H9 (cell line): ENCODE data around the gene FITM2. TPM values are rescaled to one million over a fixed set of nuclear protein-coding genes. Genes with fewer than 3 reads are reported as not detected.

Source experiments
- DNase-seq: peaks from one replicate; pipeline ENCODE4 v3.0.0-alpha.2; 2017
- H2AFZ ChIP-seq: one replicate; pipeline ENCODE4 v1.6.1; 2013; ENCODE audit warnings: mild to moderate bottlenecking, low read length, control low read depth, moderate library complexity
- H2AK5ac ChIP-seq: 2 replicates; pipeline ENCODE4 v1.6.1; 2013; ENCODE audit warnings: low read length, control low read depth, mixed read lengths; ENCODE audit not compliant: insufficient read length
- H2BK120ac ChIP-seq: one replicate; pipeline ENCODE4 v1.6.1; 2013; ENCODE audit warnings: low read depth, mild to moderate bottlenecking, low read length, control low read depth, inconsistent platforms; ENCODE audit not compliant: poor library complexity, severe bottlenecking
- H2BK12ac ChIP-seq: 2 replicates; pipeline ENCODE4 v1.6.1; 2013; ENCODE audit warnings: low read length, control low read depth, mixed read lengths, low read depth; ENCODE audit not compliant: insufficient read length
- H2BK15ac ChIP-seq: 2 replicates; pipeline ENCODE4 v1.6.1; 2013; ENCODE audit warnings: low read depth, low read length, control low read depth
- H2BK20ac ChIP-seq: one replicate; pipeline ENCODE4 v1.6.1; 2013; ENCODE audit warnings: low read depth, mild to moderate bottlenecking, low read length, control low read depth, inconsistent platforms; ENCODE audit not compliant: poor library complexity, severe bottlenecking
- H2BK5ac ChIP-seq: 2 replicates; pipeline ENCODE4 v1.6.1; 2013; ENCODE audit warnings: low read length, control low read depth, mixed read lengths; ENCODE audit not compliant: insufficient read length
- H3K14ac ChIP-seq: 2 replicates; pipeline ENCODE4 v1.6.1; 2013; ENCODE audit warnings: low read length, control low read depth; ENCODE audit not compliant: insufficient read depth
- H3K18ac ChIP-seq: 2 replicates; pipeline ENCODE4 v1.6.1; 2013; ENCODE audit warnings: low read depth, mild to moderate bottlenecking, mixed read lengths, low read length, control low read depth; ENCODE audit not compliant: insufficient read length
- H3K23ac ChIP-seq: 2 replicates; pipeline ENCODE4 v1.6.1; 2013; ENCODE audit warnings: low read length, control low read depth, mixed read lengths, low read depth; ENCODE audit not compliant: insufficient read length
- H3K23me2 ChIP-seq: 2 replicates; pipeline ENCODE4 v1.6.1; 2013; ENCODE audit warnings: low read depth, mild to moderate bottlenecking, mixed read lengths, low read length, control low read depth; ENCODE audit not compliant: insufficient read length, poor library complexity, severe bottlenecking
- H3K27ac ChIP-seq: 2 replicates; pipeline ENCODE4 v1.5.1; 2013; ENCODE audit warnings: low read length, control low read depth, mixed read lengths, low read depth; ENCODE audit not compliant: insufficient read length
- H3K27me3 ChIP-seq: 2 replicates; pipeline ENCODE4 v1.6.1; 2013; ENCODE audit warnings: low read length, control low read depth, inconsistent platforms; ENCODE audit not compliant: insufficient read depth
- H3K4ac ChIP-seq: 2 replicates; pipeline ENCODE4 v1.6.1; 2013; ENCODE audit warnings: low read depth, mild to moderate bottlenecking, control low read depth, inconsistent platforms, low read length, moderate library complexity
- H3K4me1 ChIP-seq: 2 replicates; pipeline ENCODE4 v1.6.1; 2013; ENCODE audit warnings: low read length, control low read depth, inconsistent platforms; ENCODE audit not compliant: insufficient read depth
- H3K4me2 ChIP-seq: 2 replicates; pipeline ENCODE4 v1.6.1; 2013; ENCODE audit warnings: low read length, control low read depth, mixed read lengths; ENCODE audit not compliant: insufficient read length, insufficient read depth
- H3K56ac ChIP-seq: 2 replicates; pipeline ENCODE4 v1.6.1; 2013; ENCODE audit warnings: low read depth, mild to moderate bottlenecking, mixed read lengths, low read length, control low read depth; ENCODE audit not compliant: insufficient read length
- H3K79me1 ChIP-seq: 2 replicates; pipeline ENCODE4 v1.6.1; 2013; ENCODE audit warnings: low read depth, mild to moderate bottlenecking, moderate library complexity, low read length, control low read depth, inconsistent platforms; ENCODE audit not compliant: insufficient read depth, poor library complexity, severe bottlenecking
- H3K79me2 ChIP-seq: 2 replicates; pipeline ENCODE4 v1.6.1; 2013; ENCODE audit warnings: low read length, control low read depth, inconsistent platforms; ENCODE audit not compliant: insufficient read depth
- H3K9ac ChIP-seq: 2 replicates; pipeline ENCODE4 v1.6.1; 2013; ENCODE audit warnings: low read length, control low read depth, mixed read lengths; ENCODE audit not compliant: insufficient read length; ENCODE audit errors: extremely low read depth
- H3K9me3 ChIP-seq: one replicate; pipeline ENCODE4 v1.6.1; 2013; ENCODE audit warnings: low read depth, low read length, inconsistent platforms; ENCODE audit not compliant: control insufficient read depth
- H3T11ph ChIP-seq: one replicate; pipeline ENCODE4 v1.6.1; 2013; ENCODE audit warnings: mild to moderate bottlenecking, low read length, control low read depth, inconsistent platforms
- H4K20me1 ChIP-seq: one replicate; pipeline ENCODE4 v1.6.1; 2013; ENCODE audit not compliant: control insufficient read depth, insufficient read length, insufficient read depth
- H4K5ac ChIP-seq: 2 replicates; pipeline ENCODE4 v1.6.1; 2013; ENCODE audit warnings: low read depth, mild to moderate bottlenecking, mixed read lengths, low read length, control low read depth; ENCODE audit not compliant: insufficient read length
- H4K8ac ChIP-seq: replicated peaks from 2 replicates; pipeline ENCODE4 v1.6.1; 2013; ENCODE audit warnings: low read length, control low read depth, mixed read lengths, low read depth; ENCODE audit not compliant: insufficient read length
- H4K91ac ChIP-seq: 2 replicates; pipeline ENCODE4 v1.6.1; 2013; ENCODE audit warnings: low read depth, mild to moderate bottlenecking, moderate library complexity, mixed read lengths, low read length, control low read depth; ENCODE audit not compliant: insufficient read length
- H3K27ac Mint-ChIP-seq, 3 experiments: 2 replicates in 2 of 3; 3 replicates in 1 of 3; pipeline ENCODE4 v1.8.0; 2020 to 2021; ENCODE audit warnings: mixed read lengths in 3 of 3, mild to moderate bottlenecking in 1 of 3, moderate library complexity in 1 of 3
- H3K27me3 Mint-ChIP-seq: 2 replicates; pipeline ENCODE4 v1.8.0; 2021; ENCODE audit warnings: low read depth, mild to moderate bottlenecking, moderate library complexity, mixed read lengths
- H3K36me3 Mint-ChIP-seq, 3 experiments: 2 replicates in 2 of 3; 3 replicates in 1 of 3; pipeline ENCODE4 v1.8.0; 2020 to 2021; ENCODE audit warnings: low read depth in 3 of 3, mixed read lengths in 3 of 3; ENCODE audit not compliant: insufficient read depth in 1 of 3
- H3K4me1 Mint-ChIP-seq, 2 experiments: 2 replicates each; pipeline ENCODE4 v1.8.0; 2020; ENCODE audit warnings: mixed read lengths in 2 of 2
- H3K4me3 Mint-ChIP-seq, 2 experiments: 2 replicates in 1 of 2; 3 replicates in 1 of 2; pipeline ENCODE4 v1.8.0; 2020 to 2021; ENCODE audit warnings: mild to moderate bottlenecking in 2 of 2, mixed read lengths in 2 of 2, moderate library complexity in 1 of 2
- H3K9me3 Mint-ChIP-seq, 2 experiments: 2 replicates in 1 of 2; 3 replicates in 1 of 2; pipeline ENCODE4 v1.8.0; 2020; ENCODE audit warnings: mild to moderate bottlenecking in 2 of 2, mixed read lengths in 2 of 2, moderate library complexity in 1 of 2
- CTCF ChIP-seq: fragments of 200-600 bp; sonication (generic); conservative IDR thresholded peaks from 3 replicates; pipeline ENCODE4 v1.8.0; 2021; ENCODE audit warnings: antibody characterized with exemption, mild to moderate bottlenecking
- WGBS: extraction: QIAGEN DNeasy Blood & Tissue Kit; methylation state at CpG from one replicate; pipeline ENCODE4 v1.1.7; 2013; ENCODE audit warnings: missing lambda C conversion rate, low lambda C conversion rate, mixed read lengths; ENCODE audit not compliant: insufficient read length; ENCODE audit errors: extremely low coverage; 5-methylcytosine and 5-hydroxymethylcytosine counted together
- total RNA-seq: library from RNA; stranded (reverse); gene quantifications from 2 replicates; pipeline ENCODE4 v1.2.1, GENCODE V29; 2021

FITM2 gene
- total RNA-seq, 1 experiment from 2014 or later = 1.7 TPM

DNA sequence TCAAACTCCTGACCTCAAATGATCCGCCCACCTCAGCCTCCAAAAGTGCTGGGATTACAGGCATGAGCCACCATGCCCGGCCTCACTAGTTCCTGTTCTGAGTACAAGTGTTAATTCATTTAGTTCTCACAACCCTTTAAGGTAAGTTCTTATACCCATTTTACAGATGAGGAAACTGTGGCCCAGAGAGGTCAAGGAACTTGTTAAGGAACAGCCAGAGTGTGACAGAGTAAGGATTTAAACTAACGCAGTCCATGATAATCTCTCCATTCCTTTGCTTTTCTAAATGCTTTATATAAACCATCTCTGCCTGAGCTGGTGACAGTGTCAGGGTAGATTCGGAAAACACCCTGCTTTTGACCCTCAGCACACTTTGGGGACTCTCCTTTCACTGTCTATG, 13.3 kb downstream of the FITM2 start:
- Histone ChIP-seq H3K27me3 (no peaks in the 10 kb centered on the region), H3K56ac (no peak overlapping the region), H3K27ac (no peak overlapping the region), H2BK120ac (no peak overlapping the region), H3K23me2 (no peaks in the 10 kb centered on the region), H3K79me1 (no peaks in the 10 kb centered on the region), H3K18ac (no peak overlapping the region), H2AFZ (no peak overlapping the region), H2AK5ac (no peak overlapping the region), H4K91ac (no peak overlapping the region), H3K4ac (no peak overlapping the region), H2BK20ac (no peak overlapping the region), H3K79me2 (no peaks in the 10 kb centered on the region), H3K9me3 (no peaks in the 10 kb centered on the region), H4K5ac (no peak overlapping the region), H3K14ac (no peak overlapping the region), H3K9ac (no peak overlapping the region), H3K23ac (no peak overlapping the region), H4K20me1 (no peaks in the 10 kb centered on the region), H2BK5ac (no peak overlapping the region), H3K4me2 (no peak overlapping the region), H3T11ph (no peak overlapping the region), H2BK12ac (no peak overlapping the region), H2BK15ac (no peak overlapping the region), H4K8ac (no peak overlapping the region), H3K4me1 (no peaks in the 10 kb centered on the region)
- Mint-ChIP-seq H3K27ac (no peak overlapping the region), H3K36me3 (no peaks in the 10 kb centered on the region), H3K9me3 (no peaks in the 10 kb centered on the region), H3K4me3 (no peak overlapping the region), H3K27me3 (no peaks in the 10 kb centered on the region), H3K4me1 (peaks cover 2 to 3% of the 10 kb centered on the region in 2 experiments)
- WGBS = no CpG with 5 or more reads among the region's 4 CpGs
- TF ChIP-seq CTCF = no peak
- no peak for DNase-seq
